Activated CD4-positive, CD25-positive, alpha-beta regulatory T cell treated with anti-CD3 and anti-CD28 coated beads, Interleukin-2, amount 50 U/mL, for 72 hours (primary cell): Measurements from ENCODE around the gene STPG1.

Source experiments
- DNase-seq: peaks from one replicate; pipeline ENCODE4 v3.0.0; 2021

Gene STPG1

GRCh38 chr1:24425922-24426321 lies 12.3 kb upstream of the STPG1 start:
- DNase-seq: no peak

GRCh38 chr1:24425441-24425840 lies 11.9 kb upstream of the STPG1 start:
- no peak for DNase-seq

GRCh38 chr1:24424990-24425389 lies 11.4 kb upstream of the STPG1 start:
- DNase-seq: no peak

- no peak for DNase-seq
These were observed 10.6 kb upstream of the STPG1 start for GRCh38 chr1:24424207-24424606.

GRCh38 chr1:24421502-24421901 lies 7.9 kb upstream of the STPG1 start:
- no peak for DNase-seq

GRCh38 chr1:24420547-24420946 lies 7.0 kb upstream of the STPG1 start:
- no peak for DNase-seq

GRCh38 chr1:24418898-24419628 lies 5.5 kb upstream of the STPG1 start:
- no peak for DNase-seq

GRCh38 chr1:24417681-24418080 lies 4.1 kb upstream of the STPG1 start:
- DNase-seq: no peak

GRCh38 chr1:24416666-24417391 lies 3.2 kb upstream of the STPG1 start:
- DNase-seq: no peak

- DNase-seq: no peak
These were observed 2.5 kb upstream of the STPG1 start for GRCh38 chr1:24415910-24416665.

- peak; percentile 95 for DNase-seq
These were observed 1.8 kb upstream of the STPG1 start, which contains the start of gene NIPAL3 for GRCh38 chr1:24415334-24415909. Gene NIPAL3, plus strand, starts transcription at chr1:24415802. Its CDS starts 3,746 bp downstream, at chr1:24419548.

- DNase-seq: no peak
These were observed 1.3 kb upstream of the STPG1 start for GRCh38 chr1:24414775-24415333.

- DNase-seq: no peak
These were observed 1.2 kb downstream of the STPG1 start for GRCh38 chr1:24412408-24412807.

GRCh38 chr1:24411963-24412362 lies 1.6 kb downstream of the STPG1 start:
- no peak for DNase-seq

- no peak for DNase-seq
These were observed 2.8 kb downstream of the STPG1 start for GRCh38 chr1:24410750-24411149.

- DNase-seq: no peak
These were observed 4.0 kb downstream of the STPG1 start for GRCh38 chr1:24409535-24409934.

GRCh38 chr1:24406788-24407187 lies 6.8 kb downstream of the STPG1 start:
- no peak for DNase-seq

GRCh38 chr1:24403806-24404205 lies 9.8 kb downstream of the STPG1 start:
- DNase-seq: no peak

- no peak for DNase-seq
These were observed 13.5 kb downstream of the STPG1 start for GRCh38 chr1:24400065-24400464.

- no peak for DNase-seq
These were observed 19.7 kb downstream of the STPG1 start for GRCh38 chr1:24393892-24394291.

GRCh38 chr1:24392982-24393650 lies 20.5 kb downstream of the STPG1 start:
- no peak for DNase-seq

GRCh38 chr1:24392604-24392946 lies 21.0 kb downstream of the STPG1 start:
- no peak for DNase-seq
